SK-N-SH (cell line): ENCODE measurements around the gene PLA2G7.

Source experiments
- CTCF ChIP-seq: fragments of 200-600 bp; sonication (generic); IDR thresholded peaks from 2 replicates; pipeline ENCODE4 v1.6.1; 2017; ENCODE audit warnings: antibody characterized with exemption, mild to moderate bottlenecking, moderate library complexity
- EP300 ChIP-seq, 2 experiments: IDR thresholded peaks; 2 replicates each; pipeline versions ENCODE4 v1.4.0 to v1.6.1; 2012; ENCODE audit warnings: borderline replicate concordance in 1 of 2, low read depth in 1 of 2, low read length in 1 of 2
- GABPA ChIP-seq: IDR thresholded peaks from 2 replicates; pipeline ENCODE4 v1.4.0; 2012; ENCODE audit warnings: low read depth, mild to moderate bottlenecking
- MEF2A ChIP-seq: IDR thresholded peaks from 2 replicates; pipeline ENCODE4 v1.4.0; 2012; ENCODE audit warnings: low read depth, borderline replicate concordance
- NFIC ChIP-seq: IDR thresholded peaks from 2 replicates; pipeline ENCODE4 v1.4.0; 2012; ENCODE audit warnings: borderline replicate concordance
- POLR2AphosphoS5 ChIP-seq: IDR thresholded peaks from 2 replicates; pipeline ENCODE4 v1.6.1; 2012; ENCODE audit warnings: low read depth, low read length
- TEAD4 ChIP-seq: IDR thresholded peaks from 2 replicates; pipeline ENCODE4 v1.4.0; 2012; ENCODE audit warnings: mild to moderate bottlenecking, borderline replicate concordance; ENCODE audit not compliant: insufficient read depth
- ZBTB33 ChIP-seq: IDR thresholded peaks from 2 replicates; pipeline ENCODE4 v1.4.0; 2012; ENCODE audit warnings: low read depth, borderline replicate concordance

GRCh38 chr6:46748940-46749503, 13.8 kb upstream of the PLA2G7 start:
- no peak for TF ChIP-seq GABPA
- TF ChIP-seq CTCF = no peak
- TF ChIP-seq POLR2AphosphoS5 = no peak
- no peak for TF ChIP-seq ZBTB33
- TF ChIP-seq EP300 (IDR thresholded peaks at IDR 0.05; ENCODE audit: borderline replicate concordance in 1 of 2, low read depth in 1 of 2, low read length in 1 of 2) = no peak
- no peak for TF ChIP-seq TEAD4
- no peak for TF ChIP-seq NFIC
- TF ChIP-seq MEF2A = no peak
